ENCODE measurements around the gene NR2C1. TPM values are rescaled to one million over a fixed set of nuclear protein-coding genes. Genes with fewer than 3 reads are reported as not detected.
"Not testable (repeated sequence)": the region's sequence is repeated elsewhere in the genome, so short reads cannot be mapped to it uniquely, and the experiment has no call there.

Gene NR2C1
- total RNA-seq, 4 donors from 2014 or later, result 23.3 to 67.1 (median 27.7) TPM

DNA sequence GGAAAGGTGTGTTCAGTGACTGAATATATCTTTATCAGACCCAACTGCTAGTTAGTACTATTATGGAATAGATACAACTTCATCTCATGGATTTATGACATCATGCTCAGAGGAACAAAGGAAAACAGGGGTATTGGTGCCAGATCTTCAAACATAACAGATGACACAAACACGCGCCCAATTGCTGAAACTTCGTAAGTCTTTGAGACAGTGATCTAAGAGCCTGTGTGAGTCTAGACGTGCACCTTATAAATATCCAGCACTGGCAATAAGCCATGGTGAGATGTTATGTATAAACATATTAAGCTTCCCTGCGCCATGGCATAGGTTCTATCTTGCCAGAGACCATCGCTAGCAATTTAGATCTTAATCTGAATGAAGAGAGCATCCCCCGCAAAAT is 42.2 kb upstream of the NR2C1 start:
- ATAC-seq (ENCODE audit: low FRiP score) (no peak), DNase-seq (ENCODE audit: low spot score) (no peak)
- TF ChIP-seq CTCF (IDR thresholded peaks at IDR 0.05), result no peak

GRCh38 chr12:95114766-95115405 is 41.5 kb upstream of the NR2C1 start:
- DNase-seq (ENCODE audit: low spot score), result no peak
- TF ChIP-seq CTCF (IDR thresholded peaks at IDR 0.05), result no peak
- ATAC-seq (ENCODE audit: low FRiP score), result no peak

DNA sequence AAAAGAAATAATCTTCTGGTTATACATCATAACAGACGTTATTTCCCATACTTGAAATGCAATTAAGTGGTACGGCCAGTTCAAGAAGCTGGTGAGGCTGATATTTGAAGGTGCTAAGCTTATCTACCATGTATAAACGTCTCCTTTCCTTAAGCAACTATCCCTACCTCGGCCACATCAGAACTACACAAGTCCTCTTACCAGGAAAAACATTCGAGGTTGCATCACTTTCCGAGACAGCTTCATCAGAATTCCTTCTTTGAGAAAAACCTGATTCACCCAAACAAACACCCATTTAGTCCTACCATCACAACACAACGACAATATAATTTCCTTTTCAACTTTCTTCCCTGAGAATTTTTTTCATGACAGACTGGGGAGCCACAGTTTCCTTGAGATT is 33.9 kb upstream of the NR2C1 start:
- no peak for TF ChIP-seq CTCF (IDR thresholded peaks at IDR 0.05)
- ATAC-seq (ENCODE audit: low FRiP score), result no peak
- no peak for DNase-seq (ENCODE audit: low spot score)

DNA sequence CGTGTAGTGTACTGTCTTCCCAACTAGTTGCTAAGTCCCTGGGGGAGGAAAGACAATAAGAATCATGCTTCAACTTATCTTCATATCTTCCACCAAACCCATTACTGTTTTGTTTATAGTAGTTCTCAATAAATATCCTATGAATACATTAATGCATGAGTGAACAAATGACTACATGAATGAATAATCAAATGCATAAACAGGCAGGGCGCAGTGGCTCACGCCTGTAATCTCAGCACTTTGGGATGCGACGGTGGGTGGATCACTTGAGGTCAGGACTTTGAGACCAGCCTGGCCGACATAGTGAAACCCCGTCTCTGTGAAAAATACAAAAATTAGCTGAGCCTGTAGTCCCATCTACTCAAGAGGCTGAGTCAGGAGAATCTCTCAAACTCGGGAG is 32.1 kb upstream of the NR2C1 start:
- TF ChIP-seq CTCF (IDR thresholded peaks at IDR 0.05), result no peak
- ATAC-seq (ENCODE audit: low FRiP score), result no peak
- no peak for DNase-seq (ENCODE audit: low spot score)

GRCh38 chr12:95104919-95105452 is 31.6 kb upstream of the NR2C1 start:
- ATAC-seq (ENCODE audit: low FRiP score) (no peak), DNase-seq (ENCODE audit: low spot score) (no peak)
- no peak for TF ChIP-seq CTCF (IDR thresholded peaks at IDR 0.05)

DNA sequence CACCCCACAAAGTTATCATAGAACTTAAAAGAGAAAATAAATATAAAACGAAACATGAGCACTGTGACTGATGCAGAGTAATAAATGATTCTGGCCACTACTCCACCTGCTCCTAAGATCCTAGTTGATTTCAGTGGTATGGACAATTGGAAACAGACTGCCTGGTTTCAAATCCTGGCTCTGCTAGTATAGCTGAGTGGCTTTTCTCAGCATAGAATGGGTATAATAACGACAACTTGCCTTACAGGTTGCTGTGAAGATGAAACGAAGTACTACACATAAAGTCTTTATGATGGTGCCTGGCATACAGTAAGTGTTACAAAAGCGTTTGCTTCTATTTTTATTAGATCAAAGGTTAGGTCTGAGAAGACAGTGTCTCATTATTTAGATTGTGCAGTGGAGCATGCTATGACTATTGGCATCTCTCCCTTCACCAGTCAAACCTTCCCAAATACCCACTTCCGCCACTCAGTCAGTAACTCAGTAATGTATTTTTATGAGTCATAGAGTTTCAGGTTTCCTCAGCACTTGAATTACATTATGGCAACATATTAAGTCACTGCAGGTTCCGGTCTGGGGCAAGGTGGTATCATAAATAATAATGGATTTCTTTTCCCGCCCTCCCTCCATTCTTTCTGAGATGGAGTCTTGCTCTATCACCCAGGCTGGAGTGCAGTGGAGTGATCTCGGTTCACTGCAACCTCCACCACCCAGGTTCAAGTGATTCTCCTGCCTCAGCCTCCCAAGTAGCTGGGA is 29.7 kb upstream of the NR2C1 start:
- ATAC-seq (ENCODE audit: low FRiP score) (no peak), DNase-seq (ENCODE audit: low spot score) (no peak)
- TF ChIP-seq CTCF (IDR thresholded peaks at IDR 0.05), result no peak

- not testable (repeated sequence) for ATAC-seq (ENCODE audit: low FRiP score); DNase-seq (ENCODE audit: low spot score)
These were observed 28.5 kb upstream of the NR2C1 start for GRCh38 chr12:95101957-95102356.

All from omental fat pad (tissue), 4 donors.